GM18951 (cell line): ENCODE data around the gene STAC3.

ENCODE experiments used
- POLR2A ChIP-seq: IDR thresholded peaks from 4 replicates; pipeline ENCODE4 v1.6.1; 2011; ENCODE audit warnings: mild to moderate bottlenecking; ENCODE audit not compliant: insufficient read length, insufficient read depth; ENCODE audit errors: extremely low read depth
- in situ Hi-C: fragments of 300-500 bp; cut with MboI; formaldehyde crosslinking; loops from one replicate; pipeline ENCODE4 v1.12.0; 2022; ENCODE audit warnings: low sequenced_read_pairs, mixed read lengths, inconsistent platforms; ENCODE audit not compliant: unreplicated experiment

The STAC3 gene

DNA sequence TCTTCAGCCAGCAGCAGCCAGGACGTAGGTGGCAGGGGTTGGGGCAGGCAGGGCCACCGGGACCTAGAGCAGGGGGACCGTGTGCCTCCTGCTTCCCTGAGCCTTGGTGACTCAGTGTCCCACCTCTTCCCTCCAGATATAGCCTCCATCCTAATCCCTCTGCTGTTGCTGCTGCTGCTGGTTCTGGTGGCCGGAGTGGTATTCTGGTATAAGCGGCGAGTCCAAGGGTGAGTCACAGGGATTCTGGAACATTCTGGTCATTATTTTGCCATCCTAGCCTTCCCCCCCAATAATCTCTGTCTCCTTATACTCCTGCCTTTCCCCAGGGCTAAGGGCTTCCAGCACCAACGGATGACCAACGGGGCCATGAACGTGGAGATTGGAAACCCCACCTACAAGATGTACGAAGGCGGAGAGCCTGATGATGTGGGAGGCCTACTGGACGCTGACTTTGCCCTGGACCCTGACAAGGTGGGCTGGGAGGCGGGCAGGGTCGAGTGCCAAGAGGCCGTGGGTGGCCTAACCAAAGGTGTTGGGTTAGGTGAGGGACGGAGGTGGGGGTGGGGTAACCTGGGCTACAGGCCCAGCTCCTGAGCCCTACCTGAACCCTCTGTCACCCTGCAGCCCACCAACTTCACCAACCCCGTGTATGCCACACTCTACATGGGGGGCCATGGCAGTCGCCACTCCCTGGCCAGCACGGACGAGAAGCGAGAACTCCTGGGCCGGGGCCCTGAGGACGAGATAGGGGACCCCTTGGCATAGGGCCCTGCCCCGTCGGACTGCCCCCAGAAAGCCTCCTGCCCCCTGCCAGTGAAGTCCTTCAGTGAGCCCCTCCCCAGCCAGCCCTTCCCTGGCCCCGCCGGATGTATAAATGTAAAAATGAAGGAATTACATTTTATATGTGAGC lies 38.9 kb downstream of the STAC3 start:
- in situ Hi-C loops = no loop called here
- TF ChIP-seq POLR2A = no peak

DNA sequence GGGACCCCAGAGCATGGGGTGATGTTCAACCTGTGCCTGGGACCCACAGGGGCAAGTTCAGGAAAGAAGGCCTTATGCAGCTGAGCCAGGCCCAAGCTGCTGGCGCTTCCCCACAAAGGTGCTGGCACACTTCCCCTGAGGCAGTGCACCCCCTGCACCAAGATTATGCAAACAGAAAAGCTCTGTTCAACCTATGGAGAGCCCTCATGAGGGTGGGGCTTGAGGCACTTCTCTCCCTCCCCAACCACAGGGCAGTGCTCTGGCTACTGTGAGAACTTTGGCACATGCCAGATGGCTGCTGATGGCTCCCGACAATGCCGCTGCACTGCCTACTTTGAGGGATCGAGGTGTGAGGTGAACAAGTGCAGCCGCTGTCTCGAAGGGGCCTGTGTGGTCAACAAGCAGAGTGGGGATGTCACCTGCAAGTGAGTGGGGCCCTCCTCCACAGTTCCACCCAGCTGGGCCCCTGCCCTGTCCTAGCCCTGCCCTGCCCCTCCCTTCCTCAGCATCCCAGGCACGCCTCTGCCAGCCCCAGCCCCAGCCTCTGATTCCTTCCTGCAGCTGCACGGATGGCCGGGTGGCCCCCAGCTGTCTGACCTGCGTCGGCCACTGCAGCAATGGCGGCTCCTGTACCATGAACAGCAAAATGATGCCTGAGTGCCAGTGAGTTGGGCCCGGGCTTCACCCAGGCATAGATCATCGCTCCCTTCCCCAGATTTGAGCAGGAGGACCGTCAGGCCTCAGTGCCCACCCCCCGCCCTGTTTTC lies 39.9 kb downstream of the STAC3 start:
- no peak for TF ChIP-seq POLR2A
- in situ Hi-C loops = no loop called here

- in situ Hi-C loops = no loop called here
- no peak for TF ChIP-seq POLR2A
Observed at GRCh38 chr12:57210461-57210860, 40.5 kb downstream of the STAC3 start.

DNA sequence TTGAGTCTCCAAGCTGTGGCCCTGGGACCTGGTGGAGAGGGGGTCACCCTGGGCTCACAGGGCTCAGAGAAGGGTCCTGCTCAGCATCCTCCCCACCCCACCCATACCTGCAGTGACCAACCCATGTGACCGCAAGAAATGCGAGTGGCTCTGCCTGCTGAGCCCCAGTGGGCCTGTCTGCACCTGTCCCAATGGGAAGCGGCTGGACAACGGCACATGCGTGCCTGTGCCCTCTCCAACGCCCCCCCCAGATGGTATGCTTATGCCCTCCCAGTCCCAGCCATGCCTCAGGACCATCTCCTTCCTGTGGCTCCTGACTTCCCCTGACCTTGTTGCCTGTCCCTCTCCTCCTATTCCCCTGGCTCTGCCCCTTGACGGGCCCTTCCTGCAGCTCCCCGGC lies 41.1 kb downstream of the STAC3 start:
- TF ChIP-seq POLR2A = no peak
- in situ Hi-C loops = no loop called here

- in situ Hi-C loops = no loop called here
- no peak for TF ChIP-seq POLR2A
Observed at GRCh38 chr12:57208631-57209282, 42.2 kb downstream of the STAC3 start.

DNA sequence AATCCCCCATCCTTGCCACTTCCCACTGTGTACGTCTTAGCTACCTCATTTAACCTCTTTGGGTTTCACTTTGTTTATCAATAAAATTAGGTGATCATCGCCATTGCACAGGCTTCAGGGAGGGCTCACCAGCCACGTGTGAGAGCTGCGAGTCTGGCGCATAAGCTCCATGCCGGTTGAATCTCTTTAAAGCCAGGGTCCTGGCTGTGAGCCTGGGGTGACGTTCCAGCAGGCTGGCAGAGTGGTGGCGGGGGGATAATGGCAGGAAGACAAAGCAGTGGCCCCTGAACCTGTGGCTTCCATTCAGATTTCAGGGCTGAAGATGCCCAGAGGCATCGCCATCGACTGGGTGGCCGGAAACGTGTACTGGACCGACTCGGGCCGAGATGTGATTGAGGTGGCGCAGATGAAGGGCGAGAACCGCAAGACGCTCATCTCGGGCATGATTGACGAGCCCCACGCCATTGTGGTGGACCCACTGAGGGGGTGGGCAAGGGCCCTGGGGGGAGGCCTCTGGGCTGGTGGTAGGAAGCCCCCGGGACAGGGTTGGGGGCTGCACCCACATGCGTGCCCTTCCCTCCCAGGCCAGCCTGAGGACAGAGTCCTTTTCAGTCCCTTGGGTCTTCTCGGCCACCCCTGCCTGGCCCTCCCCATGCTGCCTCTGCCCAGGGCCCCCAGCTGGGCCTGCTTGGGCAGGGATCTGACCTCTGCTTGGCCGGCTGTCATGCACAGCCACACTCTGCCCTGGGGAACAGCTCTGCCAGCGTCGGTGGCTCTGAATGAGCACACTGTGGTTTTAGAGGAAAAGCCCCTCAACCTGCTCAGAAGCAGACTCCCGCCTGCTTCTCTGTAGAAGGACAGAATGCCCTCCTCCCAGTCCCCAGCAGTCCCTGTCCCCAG lies 43.0 kb downstream of the STAC3 start:
- TF ChIP-seq POLR2A = no peak
- in situ Hi-C loops = no loop called here

DNA sequence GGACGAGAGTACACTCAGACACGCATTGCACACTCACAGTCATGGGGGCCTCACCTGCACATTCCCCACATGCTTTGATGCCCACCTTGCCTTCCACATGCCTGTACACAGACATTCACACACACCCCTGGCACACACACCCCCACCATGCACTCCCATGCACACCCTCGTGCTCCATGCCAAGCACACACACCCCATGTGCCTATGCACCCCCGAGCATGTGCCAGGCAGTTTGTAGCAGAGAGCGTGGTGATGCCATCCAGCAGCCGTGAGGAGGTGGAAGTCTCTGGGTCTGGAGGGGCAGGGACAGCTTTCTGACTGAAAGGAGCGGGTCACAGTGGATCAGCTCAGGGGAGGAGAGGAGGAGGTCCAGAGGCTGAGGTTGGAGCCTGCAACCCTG lies 45.1 kb downstream of the STAC3 start:
- no peak for TF ChIP-seq POLR2A
- in situ Hi-C loops = no loop called here

- no peak for TF ChIP-seq POLR2A
- in situ Hi-C loops = no loop called here
Observed at GRCh38 chr12:57205186-57205585, 45.8 kb downstream of the STAC3 start.

DNA sequence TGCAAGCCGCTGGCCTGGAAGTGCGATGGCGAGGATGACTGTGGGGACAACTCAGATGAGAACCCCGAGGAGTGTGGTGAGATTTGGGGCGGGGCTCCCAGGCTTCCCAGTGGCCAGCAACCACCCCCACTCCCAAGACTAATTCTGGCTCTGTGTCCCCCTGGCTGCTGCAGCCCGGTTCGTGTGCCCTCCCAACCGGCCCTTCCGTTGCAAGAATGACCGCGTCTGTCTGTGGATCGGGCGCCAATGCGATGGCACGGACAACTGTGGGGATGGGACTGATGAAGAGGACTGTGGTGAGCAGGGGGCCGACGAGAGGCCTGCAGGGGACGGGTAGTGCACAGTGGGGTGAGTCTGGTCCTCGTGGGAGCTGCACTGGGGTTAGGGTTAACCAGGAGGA lies 46.5 kb downstream of the STAC3 start:
- TF ChIP-seq POLR2A = no peak
- in situ Hi-C loops = no loop called here

DNA sequence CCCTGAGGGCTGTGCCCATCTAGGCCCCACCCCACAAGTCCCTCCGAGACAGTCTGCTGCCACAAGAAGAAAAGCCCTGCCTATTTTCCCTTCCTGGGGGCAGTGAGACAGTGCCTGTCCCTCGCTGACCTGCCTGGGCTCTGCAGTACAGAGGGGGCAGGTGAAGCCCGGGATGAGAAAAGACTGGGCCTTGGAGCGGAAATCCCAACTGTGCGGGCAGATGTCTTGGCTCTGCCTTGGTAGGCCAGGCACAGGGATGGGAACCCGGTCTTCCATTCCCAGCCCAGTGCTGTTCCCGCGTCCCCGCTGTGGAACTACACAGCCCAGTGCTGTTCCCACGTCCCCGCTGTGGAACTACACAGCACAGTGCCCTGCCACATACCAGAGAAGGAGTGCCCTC lies 47.2 kb downstream of the STAC3 start:
- TF ChIP-seq POLR2A = no peak
- in situ Hi-C loops = no loop called here

GRCh38 chr12:57203201-57203600 lies 47.8 kb downstream of the STAC3 start:
- TF ChIP-seq POLR2A = no peak
- in situ Hi-C loops = no loop called here

- in situ Hi-C loops = no loop called here
- no peak for TF ChIP-seq POLR2A
Observed at GRCh38 chr12:57202321-57202720, 48.7 kb downstream of the STAC3 start.
